Germinal center (tissue), 1 donor: ENCODE measurements around the gene NR1H4.
"Not testable (repeated sequence)": the region's sequence is repeated elsewhere in the genome, so short reads cannot be mapped to it uniquely, and the experiment has no call there.

Source experiments
- DNase-seq: peaks from one replicate; pipeline ENCODE4 v3.0.0; 2012; ENCODE audit warnings: mixed read lengths, low spot score

The NR1H4 gene

GRCh38 chr12:100572184-100572583 is 98.5 kb downstream of the NR1H4 start:
- no peak for DNase-seq

- DNase-seq = peak; percentile 81
Observed at GRCh38 chr12:100573292-100574186, 99.9 kb downstream of the NR1H4 start, which contains the start of gene GAS2L3. TSS of gene GAS2L3 (plus strand) at chr12:100573684. CDS start at chr12:100594905, 21,221 bp downstream.

DNA sequence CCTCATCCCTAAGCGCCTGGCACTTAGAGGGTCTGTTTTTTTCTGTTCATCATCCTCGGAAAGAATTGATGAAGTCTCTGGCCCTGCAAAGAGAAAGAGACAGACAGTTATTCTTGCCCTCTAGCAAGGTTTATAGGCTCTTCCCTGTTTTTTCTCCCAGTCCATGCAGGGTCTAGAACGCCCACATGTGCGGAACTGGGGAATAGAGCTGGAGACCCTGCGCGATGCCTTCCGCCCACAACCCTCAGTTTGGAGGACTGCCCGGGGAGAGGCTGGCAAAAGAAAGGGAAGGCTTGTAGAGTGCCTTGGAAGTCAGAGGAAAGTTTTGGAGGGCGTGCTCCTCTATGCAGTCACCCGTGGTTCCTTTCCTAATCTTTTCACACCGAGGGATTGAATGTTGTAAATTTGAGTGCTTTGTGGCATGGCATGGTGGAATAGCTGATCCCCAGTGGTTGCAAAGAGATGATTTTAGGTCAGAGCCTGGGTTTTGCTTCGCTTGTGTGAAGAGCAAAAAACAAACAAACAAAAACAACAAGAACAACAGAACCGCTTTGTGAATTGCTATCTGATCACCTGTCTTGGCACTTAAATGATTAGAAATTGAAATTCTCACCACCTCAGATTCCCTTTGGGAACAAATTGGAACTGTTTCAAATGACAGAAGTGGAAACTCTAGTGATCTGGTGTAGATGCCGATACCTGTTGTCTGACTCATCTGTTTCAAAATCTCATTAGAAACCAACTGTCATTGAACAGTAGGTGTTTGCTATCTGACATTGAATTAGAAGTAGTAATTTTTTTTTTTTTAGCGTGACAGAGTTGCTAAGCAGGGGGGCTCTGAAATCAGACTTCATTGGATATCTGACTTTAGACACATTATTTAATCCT is 100.8 kb downstream of the NR1H4 start:
- no peak for DNase-seq

GRCh38 chr12:100576331-100577036 is 102.8 kb downstream of the NR1H4 start:
- DNase-seq = no peak

DNA sequence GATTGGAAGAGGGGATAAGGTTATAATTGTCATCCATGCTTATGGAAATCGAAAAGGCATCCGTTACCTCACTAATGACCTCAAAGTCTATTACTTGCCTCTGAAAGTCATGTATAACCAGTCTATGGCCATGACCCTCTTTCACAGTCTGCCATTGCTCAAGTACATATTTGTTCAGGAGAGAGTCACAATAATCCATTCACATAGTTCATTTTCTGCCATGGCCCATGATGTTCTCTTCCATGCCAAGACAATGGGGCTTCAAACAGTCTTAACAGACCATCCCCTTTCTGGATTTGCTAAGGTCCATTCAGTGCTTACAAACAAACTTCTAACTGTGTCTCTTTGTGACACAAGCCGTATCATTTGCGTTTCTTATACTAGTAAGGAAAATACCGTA is 105.3 kb downstream of the NR1H4 start:
- no peak for DNase-seq

GRCh38 chr12:100579844-100580243 is 106.2 kb downstream of the NR1H4 start:
- DNase-seq = no peak

DNA sequence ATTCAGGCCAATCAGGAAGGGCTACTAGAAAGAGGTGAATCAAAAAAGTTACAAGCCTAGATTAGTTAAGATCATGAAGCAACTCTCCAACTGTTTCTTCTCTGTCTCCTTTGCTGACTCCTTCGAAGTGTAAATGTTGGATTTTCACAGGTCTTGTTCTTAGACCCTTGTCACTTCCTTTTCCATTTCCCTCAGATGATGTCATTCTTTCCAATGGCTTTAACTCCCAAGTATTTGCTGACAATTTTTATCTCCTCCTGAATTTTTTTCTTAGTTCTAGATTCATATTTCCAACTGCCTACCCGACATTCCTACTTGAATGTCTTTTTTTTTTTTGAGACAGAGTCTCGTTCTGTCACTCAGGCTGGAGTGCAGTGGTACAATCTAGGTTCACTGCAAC is 110.6 kb downstream of the NR1H4 start:
- no peak for DNase-seq

GRCh38 chr12:100591979-100592378 is 118.3 kb downstream of the NR1H4 start:
- DNase-seq = no peak

GRCh38 chr12:100593490-100593889 is 119.8 kb downstream of the NR1H4 start:
- no peak for DNase-seq

- no peak for DNase-seq
Observed at GRCh38 chr12:100601626-100602025, 128.0 kb downstream of the NR1H4 start.

GRCh38 chr12:100602997-100603396 is 129.3 kb downstream of the NR1H4 start:
- not testable (repeated sequence) for DNase-seq

DNA sequence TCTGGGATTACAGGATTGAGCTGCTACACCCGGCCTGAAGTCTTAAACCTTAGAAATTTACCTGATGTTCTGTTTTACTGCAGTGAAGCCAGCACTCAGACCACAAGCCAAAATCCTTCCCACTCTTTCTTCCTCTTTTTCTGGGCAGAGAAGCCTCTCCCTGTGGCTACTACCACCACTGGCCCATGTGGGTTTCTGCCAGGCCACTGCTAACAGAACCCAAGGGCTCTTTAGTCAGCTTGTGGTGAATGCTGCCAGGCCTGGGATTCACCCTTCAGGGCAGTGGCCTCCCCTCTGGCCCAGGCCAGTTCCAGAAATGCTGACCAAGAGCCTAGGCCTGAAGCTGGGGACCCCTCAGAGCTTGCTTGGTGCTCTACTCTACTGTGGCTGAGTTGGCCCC is 135.1 kb downstream of the NR1H4 start:
- no peak for DNase-seq

GRCh38 chr12:100610666-100611430 is 137.2 kb downstream of the NR1H4 start:
- no peak for DNase-seq

- DNase-seq = no peak
Observed at GRCh38 chr12:100612606-100613005, 138.9 kb downstream of the NR1H4 start.
